Mesenchymal stem cell (in vitro differentiated cells and primary cell): ENCODE results near the gene PFKFB3.

Experiments used
- DNase-seq: peaks from one replicate; pipeline ENCODE4 v3.0.0-alpha.2; 2013
- H2AFZ ChIP-seq: one replicate; pipeline ENCODE4 v1.6.1; 2013; ENCODE audit warnings: low read depth, mild to moderate bottlenecking, control low read depth, inconsistent platforms, low read length, moderate library complexity
- H2AK5ac ChIP-seq: 2 replicates; pipeline ENCODE4 v1.6.1; 2013; ENCODE audit warnings: low read length, moderate library complexity, mild to moderate bottlenecking, inconsistent platforms; ENCODE audit not compliant: severe bottlenecking
- H2BK120ac ChIP-seq: one replicate; pipeline ENCODE4 v1.6.1; 2013; ENCODE audit warnings: low read depth, mild to moderate bottlenecking, inconsistent platforms, low read length, moderate library complexity
- H2BK12ac ChIP-seq, 2 experiments: one replicate each; pipeline ENCODE4 v1.6.1; 2013; ENCODE audit warnings: inconsistent platforms in 2 of 2, low read length in 2 of 2, mild to moderate bottlenecking in 2 of 2, moderate library complexity in 2 of 2, control low read depth in 1 of 2
- H2BK15ac ChIP-seq: one replicate; pipeline ENCODE4 v1.6.1; 2013; ENCODE audit warnings: mild to moderate bottlenecking, low read depth, inconsistent platforms; ENCODE audit not compliant: poor library complexity, severe bottlenecking
- H2BK5ac ChIP-seq: 2 replicates; pipeline ENCODE4 v1.6.1; 2013; ENCODE audit warnings: low read depth, mild to moderate bottlenecking, low read length, control low read depth, inconsistent platforms; ENCODE audit not compliant: poor library complexity, severe bottlenecking
- H3K14ac ChIP-seq, 2 experiments: one replicate each; pipeline ENCODE4 v1.6.1; 2013; ENCODE audit warnings: inconsistent platforms in 2 of 2, low read length in 2 of 2, control low read depth in 1 of 2, mild to moderate bottlenecking in 1 of 2, moderate library complexity in 1 of 2
- H3K18ac ChIP-seq, 2 experiments: one replicate each; pipeline ENCODE4 v1.6.1; 2013; ENCODE audit warnings: inconsistent platforms in 2 of 2, low read length in 2 of 2, control low read depth in 1 of 2, low read depth in 1 of 2, mild to moderate bottlenecking in 1 of 2
- H3K23ac ChIP-seq, 2 experiments: one replicate each; pipeline ENCODE4 v1.6.1; 2013; ENCODE audit warnings: inconsistent platforms in 2 of 2, low read length in 2 of 2, mild to moderate bottlenecking in 2 of 2, moderate library complexity in 2 of 2, control low read depth in 1 of 2
- H3K27ac ChIP-seq: 2 replicates; pipeline ENCODE4 v1.5.1; 2013; ENCODE audit warnings: mild to moderate bottlenecking, moderate library complexity, low read length, control low read depth, inconsistent platforms; ENCODE audit not compliant: poor library complexity, severe bottlenecking
- H3K27me3 ChIP-seq, 2 experiments: 2 replicates each; pipeline versions ENCODE4 v1.6.1 to v1.7.0; 2013; ENCODE audit warnings: low read length in 2 of 2, mild to moderate bottlenecking in 2 of 2, moderate library complexity in 2 of 2, control low read depth in 1 of 2, inconsistent platforms in 1 of 2; ENCODE audit not compliant: control insufficient read depth in 1 of 2, insufficient read depth in 1 of 2
- H3K36me3 ChIP-seq, 2 experiments: 2 replicates each; pipeline versions ENCODE4 v1.6.1 to v1.7.0; 2013; ENCODE audit warnings: low read length in 2 of 2, control low read depth in 1 of 2, inconsistent platforms in 1 of 2, low read depth in 1 of 2, mild to moderate bottlenecking in 1 of 2; ENCODE audit not compliant: insufficient read depth in 2 of 2, control insufficient read depth in 1 of 2
- H3K4ac ChIP-seq, 2 experiments: one replicate each; pipeline ENCODE4 v1.6.1; 2013; ENCODE audit warnings: inconsistent platforms in 2 of 2, low read length in 2 of 2, mild to moderate bottlenecking in 2 of 2, moderate library complexity in 2 of 2, control low read depth in 1 of 2, low read depth in 1 of 2
- H3K4me1 ChIP-seq: 2 replicates; pipeline ENCODE4 v1.6.1; 2013; ENCODE audit warnings: low read depth, low read length, control low read depth; ENCODE audit not compliant: control insufficient read depth, insufficient read depth
- H3K4me2 ChIP-seq: 2 replicates; pipeline ENCODE4 v1.6.1; 2013; ENCODE audit warnings: low read length, mild to moderate bottlenecking, inconsistent platforms; ENCODE audit not compliant: poor library complexity, severe bottlenecking
- H3K4me3 ChIP-seq, 2 experiments: 2 replicates each; pipeline versions ENCODE4 v1.5.1 to v1.7.0; 2013; ENCODE audit warnings: low read length in 2 of 2, mild to moderate bottlenecking in 2 of 2, control low read depth in 1 of 2, low read depth in 1 of 2; ENCODE audit not compliant: insufficient read depth in 1 of 2
- H3K79me1 ChIP-seq: replicated peaks from 2 replicates; pipeline ENCODE4 v1.6.1; 2013; ENCODE audit warnings: mild to moderate bottlenecking, control low read depth, low read length, inconsistent platforms; ENCODE audit not compliant: poor library complexity, severe bottlenecking
- H3K9ac ChIP-seq: 2 replicates; pipeline ENCODE4 v1.7.0; 2013; ENCODE audit warnings: mild to moderate bottlenecking, low read length, moderate library complexity
- H3K9me3 ChIP-seq: 2 replicates; pipeline ENCODE4 v1.7.0; 2013; ENCODE audit warnings: mild to moderate bottlenecking, low read length; ENCODE audit not compliant: control insufficient read depth
- H4K8ac ChIP-seq: one replicate; pipeline ENCODE4 v1.6.1; 2013; ENCODE audit warnings: inconsistent platforms, mild to moderate bottlenecking, low read length, moderate library complexity
- H4K91ac ChIP-seq: one replicate; pipeline ENCODE4 v1.6.1; 2013; ENCODE audit warnings: mild to moderate bottlenecking, low read length, inconsistent platforms
- WGBS: methylation state at CpG from one replicate; pipeline ENCODE4 v1.1.7; 2013; ENCODE audit warnings: mixed read lengths; 5-methylcytosine and 5-hydroxymethylcytosine counted together

The PFKFB3 gene

DNA sequence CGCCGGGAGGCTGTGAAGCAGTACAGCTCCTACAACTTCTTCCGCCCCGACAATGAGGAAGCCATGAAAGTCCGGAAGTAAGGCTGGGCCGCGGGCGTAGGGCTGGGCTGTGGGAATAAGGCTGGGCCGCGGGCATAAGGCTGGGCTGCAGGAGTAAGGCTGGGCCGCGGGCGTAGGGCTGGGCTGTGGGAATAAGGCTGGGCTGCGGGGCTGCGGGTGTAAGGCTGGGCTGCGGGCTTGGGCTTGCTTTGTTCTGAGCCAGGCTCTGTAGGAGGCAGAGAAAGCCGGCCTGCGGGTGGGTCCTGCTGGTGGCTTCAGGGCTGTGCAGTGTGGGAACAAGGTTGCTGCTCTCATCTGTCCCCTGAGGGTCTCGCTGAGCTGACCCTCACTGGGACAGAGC lies 12.5 kb downstream of the PFKFB3 start:
- Histone ChIP-seq H3K4me2 (no peak overlapping the region), H3K14ac (no peak overlapping the region), H3K9me3 (no peaks in the 10 kb centered on the region), H3K27me3 (no peaks in the 10 kb centered on the region), H3K18ac (no peak overlapping the region), H3K23ac (no peak overlapping the region), H4K8ac (no peak overlapping the region), H3K4ac (peak overlapping the region in 1 of 2 experiments; percentile 24), H3K79me1 (peaks cover 48% of the 10 kb centered on the region), H2AK5ac (no peak overlapping the region), H3K36me3 (peaks cover 57 to 62% of the 10 kb centered on the region in 2 experiments), H2BK15ac (peak overlapping the region; percentile 17), H3K9ac (no peak overlapping the region), H3K27ac (no peak overlapping the region), H2BK12ac (no peak overlapping the region), H4K91ac (no peak overlapping the region), H3K4me3 (no peak overlapping the region), H3K4me1 (peaks cover 35% of the 10 kb centered on the region), H2AFZ (no peak overlapping the region), H2BK5ac (no peak overlapping the region), H2BK120ac (no peak overlapping the region)
- 96% methylated on average over 19 of the region's 19 CpGs for WGBS
- DNase-seq, result no peak

DNA sequence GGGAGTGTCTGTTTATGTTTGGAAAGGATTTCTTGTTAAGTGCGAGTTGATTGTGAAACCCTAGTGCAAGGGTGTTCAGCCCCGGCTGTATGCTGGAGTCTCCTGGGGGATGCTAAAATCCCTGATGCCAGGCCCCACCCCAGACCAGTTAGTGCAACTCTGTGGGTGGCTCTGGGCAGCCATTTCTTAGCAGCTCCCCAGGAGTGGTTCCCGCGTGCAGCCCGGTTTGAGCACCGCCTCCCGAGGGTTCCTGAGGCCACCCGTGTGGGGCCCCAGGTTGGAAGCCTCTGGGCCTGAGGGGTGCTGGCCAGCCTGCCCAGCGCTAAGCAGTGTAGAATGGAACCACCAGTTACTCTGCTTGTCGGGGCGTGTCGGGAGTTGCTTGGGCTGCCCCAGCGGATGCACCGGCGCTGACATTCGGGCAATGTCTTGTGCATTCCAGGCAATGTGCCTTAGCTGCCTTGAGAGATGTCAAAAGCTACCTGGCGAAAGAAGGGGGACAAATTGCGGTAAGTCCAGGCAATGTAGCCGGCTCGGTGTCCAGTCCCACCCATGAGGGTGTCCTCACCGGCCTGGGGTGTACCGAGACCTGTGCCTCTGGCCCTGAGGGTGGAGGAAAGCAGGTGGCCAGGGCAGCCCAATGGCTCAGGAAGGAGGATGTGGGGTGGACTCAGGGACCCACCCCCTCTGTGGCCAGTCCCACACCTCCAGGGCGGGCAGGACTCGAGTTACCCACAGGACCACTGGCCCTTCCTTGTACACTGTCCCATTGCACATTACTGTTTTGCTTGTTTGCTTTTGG lies 13.2 kb downstream of the PFKFB3 start:
- H3K9ac ChIP-seq, result no peak overlapping the region
- peak overlapping the region; percentile 17 for H2BK15ac ChIP-seq
- H3K36me3 ChIP-seq, result peaks cover 63 to 69% of the 10 kb centered on the region in 2 experiments
- no peaks in the 10 kb centered on the region for H3K27me3 ChIP-seq
- H2AK5ac ChIP-seq, result no peak overlapping the region
- no peak overlapping the region for H2BK5ac ChIP-seq
- no peak overlapping the region for H4K8ac ChIP-seq
- H2AFZ ChIP-seq, result no peak overlapping the region
- H3K27ac ChIP-seq, result no peak overlapping the region
- H4K91ac ChIP-seq, result no peak overlapping the region
- H2BK120ac ChIP-seq, result no peak overlapping the region
- H3K4me3 ChIP-seq, result no peak overlapping the region
- no peak overlapping the region for H3K23ac ChIP-seq
- no peak overlapping the region for H3K4ac ChIP-seq
- no peak overlapping the region for H3K18ac ChIP-seq
- no peaks in the 10 kb centered on the region for H3K9me3 ChIP-seq
- WGBS, result 93% methylated on average over 24 of the region's 24 CpGs
- H2BK12ac ChIP-seq, result peak overlapping the region in 1 of 2 experiments; percentile 11
- H3K4me1 ChIP-seq, result peaks cover 35% of the 10 kb centered on the region
- no peak overlapping the region for H3K14ac ChIP-seq
- H3K4me2 ChIP-seq, result no peak overlapping the region
- DNase-seq, result no peak
- H3K79me1 ChIP-seq, result peaks cover 53% of the 10 kb centered on the region

DNA sequence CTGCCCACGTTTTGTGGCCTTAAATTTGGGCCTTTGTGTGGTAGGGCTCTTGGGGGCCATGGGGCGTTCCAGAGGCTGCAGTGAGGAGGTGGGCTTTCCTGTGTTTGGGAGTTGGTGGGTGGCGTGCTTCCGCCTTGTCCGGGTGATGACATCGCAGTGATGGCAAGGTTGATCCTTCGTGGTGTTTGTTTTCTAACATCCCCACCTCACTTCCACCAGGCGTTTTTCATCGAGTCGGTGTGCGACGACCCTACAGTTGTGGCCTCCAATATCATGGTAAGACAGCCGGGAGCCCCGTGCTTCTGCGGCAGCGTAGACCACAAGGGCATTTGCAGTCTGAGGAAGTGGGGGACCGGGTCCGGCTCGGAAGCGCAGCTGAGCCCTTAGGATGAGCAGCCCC lies 14.2 kb downstream of the PFKFB3 start:
- no peak overlapping the region for H3K18ac ChIP-seq
- DNase-seq, result no peak
- H3K36me3 ChIP-seq, result peaks cover 69 to 79% of the 10 kb centered on the region in 2 experiments
- H3K27me3 ChIP-seq, result no peaks in the 10 kb centered on the region
- no peak overlapping the region for H3K23ac ChIP-seq
- H3K4me1 ChIP-seq, result peaks cover 28% of the 10 kb centered on the region
- no peak overlapping the region for H3K9ac ChIP-seq
- no peak overlapping the region for H3K14ac ChIP-seq
- no peak overlapping the region for H2BK15ac ChIP-seq
- H3K9me3 ChIP-seq, result no peaks in the 10 kb centered on the region
- H2BK5ac ChIP-seq, result no peak overlapping the region
- H3K79me1 ChIP-seq, result peaks cover 57% of the 10 kb centered on the region
- H3K27ac ChIP-seq, result no peak overlapping the region
- no peak overlapping the region for H2BK120ac ChIP-seq
- no peak overlapping the region for H2AFZ ChIP-seq
- H3K4me2 ChIP-seq, result no peak overlapping the region
- no peak overlapping the region for H2BK12ac ChIP-seq
- H4K91ac ChIP-seq, result peak overlapping the region; percentile 28
- H2AK5ac ChIP-seq, result peak overlapping the region; percentile 23
- H3K4me3 ChIP-seq, result no peak overlapping the region
- WGBS, result 93% methylated on average over 18 of the region's 20 CpGs
- no peak overlapping the region for H3K4ac ChIP-seq
- H4K8ac ChIP-seq, result no peak overlapping the region

DNA sequence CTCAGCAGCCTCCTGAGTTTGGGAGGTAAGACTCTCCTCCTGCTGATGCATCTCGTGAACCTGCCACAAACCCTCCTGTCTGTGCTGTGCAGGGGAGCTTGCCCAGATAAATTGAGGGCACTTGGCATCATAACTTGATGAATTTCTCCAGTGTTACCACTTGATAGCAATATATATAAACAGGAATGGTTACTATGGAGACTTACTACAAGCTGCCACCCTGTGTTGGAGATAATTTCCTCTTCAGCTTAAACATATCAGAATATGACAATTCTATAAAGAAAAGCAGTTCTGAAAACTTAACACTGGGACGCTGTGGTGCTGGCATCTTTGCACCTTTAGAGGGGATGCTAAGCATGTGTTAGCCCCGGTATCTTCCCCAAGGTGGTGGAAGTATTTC lies 14.9 kb downstream of the PFKFB3 start:
- 95% methylated on average over 3 of the region's 3 CpGs for WGBS
- Histone ChIP-seq H3K9me3 (no peaks in the 10 kb centered on the region), H3K27me3 (no peaks in the 10 kb centered on the region), H4K8ac (no peak overlapping the region), H3K4ac (no peak overlapping the region), H3K27ac (no peak overlapping the region), H3K4me2 (no peak overlapping the region), H2AK5ac (no peak overlapping the region), H2BK120ac (no peak overlapping the region), H3K4me3 (no peak overlapping the region), H2BK5ac (no peak overlapping the region), H3K23ac (no peak overlapping the region), H2BK15ac (no peak overlapping the region), H3K79me1 (peaks cover 53% of the 10 kb centered on the region), H4K91ac (no peak overlapping the region), H3K4me1 (peaks cover 26% of the 10 kb centered on the region), H2BK12ac (no peak overlapping the region), H3K14ac (no peak overlapping the region), H3K9ac (no peak overlapping the region), H3K36me3 (peaks cover 74 to 86% of the 10 kb centered on the region in 2 experiments), H3K18ac (no peak overlapping the region), H2AFZ (no peak overlapping the region)
- DNase-seq, result no peak
